ENCODE data around the gene MYO15B.

DNA sequence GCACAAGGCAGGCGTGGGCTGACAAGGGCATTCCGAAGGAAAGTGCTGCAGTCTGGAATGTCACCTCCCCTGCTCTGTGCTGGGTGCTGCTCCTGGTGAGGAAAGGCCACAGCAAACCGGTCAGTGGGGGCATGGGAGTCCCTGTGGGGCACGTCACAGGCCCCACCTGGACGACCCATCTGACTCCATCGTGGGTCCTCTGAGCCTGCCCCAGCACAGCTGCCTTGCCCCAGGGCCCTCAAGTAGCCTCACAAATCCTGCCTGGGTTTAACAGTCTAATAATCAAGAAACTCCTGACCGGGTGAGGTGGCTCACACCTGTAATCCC, 2.8 kb upstream of the MYO15B start:
- no peak for TF ChIP-seq POLR2A (IDR thresholded peaks at IDR 0.05)
- TF ChIP-seq, protein P1, sequence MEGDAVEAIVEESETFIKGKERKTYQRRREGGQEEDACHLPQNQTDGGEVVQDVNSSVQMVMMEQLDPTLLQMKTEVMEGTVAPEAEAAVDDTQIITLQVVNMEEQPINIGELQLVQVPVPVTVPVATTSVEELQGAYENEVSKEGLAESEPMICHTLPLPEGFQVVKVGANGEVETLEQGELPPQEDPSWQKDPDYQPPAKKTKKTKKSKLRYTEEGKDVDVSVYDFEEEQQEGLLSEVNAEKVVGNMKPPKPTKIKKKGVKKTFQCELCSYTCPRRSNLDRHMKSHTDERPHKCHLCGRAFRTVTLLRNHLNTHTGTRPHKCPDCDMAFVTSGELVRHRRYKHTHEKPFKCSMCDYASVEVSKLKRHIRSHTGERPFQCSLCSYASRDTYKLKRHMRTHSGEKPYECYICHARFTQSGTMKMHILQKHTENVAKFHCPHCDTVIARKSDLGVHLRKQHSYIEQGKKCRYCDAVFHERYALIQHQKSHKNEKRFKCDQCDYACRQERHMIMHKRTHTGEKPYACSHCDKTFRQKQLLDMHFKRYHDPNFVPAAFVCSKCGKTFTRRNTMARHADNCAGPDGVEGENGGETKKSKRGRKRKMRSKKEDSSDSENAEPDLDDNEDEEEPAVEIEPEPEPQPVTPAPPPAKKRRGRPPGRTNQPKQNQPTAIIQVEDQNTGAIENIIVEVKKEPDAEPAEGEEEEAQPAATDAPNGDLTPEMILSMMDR (IDR thresholded peaks at IDR 0.05 in 4 of 5, conservative IDR thresholded peaks at IDR 0.05 in 1 of 5) = no peak
